Measurements from ENCODE around the gene RBM17. TPM values are rescaled to one million over a fixed set of nuclear protein-coding genes. Genes with fewer than 3 reads are reported as not detected.

RBM17 gene
- total RNA-seq, 6 experiments from 2014 or later: 11.9 to 40.6 (median 28.1) TPM

DNA sequence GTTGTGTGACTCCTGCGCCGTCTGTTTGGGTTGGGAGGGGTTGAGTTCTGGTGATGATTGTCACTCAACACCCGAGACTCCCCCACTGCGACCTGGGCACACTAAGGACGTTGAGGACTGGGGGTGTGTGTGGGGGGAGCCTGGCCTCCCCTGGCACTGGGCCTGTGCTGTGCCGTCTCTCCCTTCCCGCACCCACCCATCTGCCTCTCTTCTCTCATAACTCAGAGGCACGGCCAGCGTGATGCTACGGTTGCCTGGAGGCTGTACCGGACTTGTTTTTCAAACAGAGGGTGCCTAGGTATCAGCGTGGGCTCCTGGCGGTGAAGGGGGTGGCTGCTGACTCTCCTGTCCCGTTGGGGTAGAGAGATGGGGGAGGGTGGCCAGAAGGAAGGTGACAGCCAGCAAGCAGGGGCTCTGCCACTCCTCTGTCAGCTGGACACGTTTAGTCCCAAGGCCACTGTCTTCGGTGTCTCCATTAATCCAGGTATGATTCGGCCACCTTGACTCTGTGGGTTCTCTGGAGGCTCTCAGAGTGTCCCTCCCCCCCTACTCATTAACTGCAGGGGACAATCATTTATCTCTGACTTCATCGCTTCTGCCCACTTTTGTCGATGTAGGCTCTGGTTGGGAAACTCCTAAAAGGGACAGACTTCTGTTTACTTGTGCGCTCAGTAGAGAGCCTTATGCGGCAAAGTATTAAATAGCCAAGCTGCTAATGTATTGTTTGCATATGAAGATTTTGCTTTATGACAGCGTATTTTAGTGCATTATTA, 57.4 kb downstream of the RBM17 start:
- TF ChIP-seq POLR2A (IDR thresholded peaks at IDR 0.05): no peak
- TF ChIP-seq, protein P1, sequence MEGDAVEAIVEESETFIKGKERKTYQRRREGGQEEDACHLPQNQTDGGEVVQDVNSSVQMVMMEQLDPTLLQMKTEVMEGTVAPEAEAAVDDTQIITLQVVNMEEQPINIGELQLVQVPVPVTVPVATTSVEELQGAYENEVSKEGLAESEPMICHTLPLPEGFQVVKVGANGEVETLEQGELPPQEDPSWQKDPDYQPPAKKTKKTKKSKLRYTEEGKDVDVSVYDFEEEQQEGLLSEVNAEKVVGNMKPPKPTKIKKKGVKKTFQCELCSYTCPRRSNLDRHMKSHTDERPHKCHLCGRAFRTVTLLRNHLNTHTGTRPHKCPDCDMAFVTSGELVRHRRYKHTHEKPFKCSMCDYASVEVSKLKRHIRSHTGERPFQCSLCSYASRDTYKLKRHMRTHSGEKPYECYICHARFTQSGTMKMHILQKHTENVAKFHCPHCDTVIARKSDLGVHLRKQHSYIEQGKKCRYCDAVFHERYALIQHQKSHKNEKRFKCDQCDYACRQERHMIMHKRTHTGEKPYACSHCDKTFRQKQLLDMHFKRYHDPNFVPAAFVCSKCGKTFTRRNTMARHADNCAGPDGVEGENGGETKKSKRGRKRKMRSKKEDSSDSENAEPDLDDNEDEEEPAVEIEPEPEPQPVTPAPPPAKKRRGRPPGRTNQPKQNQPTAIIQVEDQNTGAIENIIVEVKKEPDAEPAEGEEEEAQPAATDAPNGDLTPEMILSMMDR (IDR thresholded peaks at IDR 0.05): no peak
- intact Hi-C loops (cut with DNase I): no loop called here
- 50% methylated on average over 8 of the region's 22 CpGs for WGBS (ENCODE audit: insufficient coverage, low coverage, low lambda C conversion rate, missing lambda C conversion rate)
- Histone ChIP-seq H3K4me1 (peaks cover 0 to 3% (median 0%) of the 10 kb centered on the region in 4 donors), H3K4me3 (peak overlapping the region in 1 of 3 donors; percentile 79), H3K9me3 (no peaks in the 10 kb centered on the region), H3K27me3 (no peaks in the 10 kb centered on the region), H3K36me3 (no peaks in the 10 kb centered on the region), H3K27ac (no peak overlapping the region)
- no peak for DNase-seq
- no peak for ATAC-seq

DNA sequence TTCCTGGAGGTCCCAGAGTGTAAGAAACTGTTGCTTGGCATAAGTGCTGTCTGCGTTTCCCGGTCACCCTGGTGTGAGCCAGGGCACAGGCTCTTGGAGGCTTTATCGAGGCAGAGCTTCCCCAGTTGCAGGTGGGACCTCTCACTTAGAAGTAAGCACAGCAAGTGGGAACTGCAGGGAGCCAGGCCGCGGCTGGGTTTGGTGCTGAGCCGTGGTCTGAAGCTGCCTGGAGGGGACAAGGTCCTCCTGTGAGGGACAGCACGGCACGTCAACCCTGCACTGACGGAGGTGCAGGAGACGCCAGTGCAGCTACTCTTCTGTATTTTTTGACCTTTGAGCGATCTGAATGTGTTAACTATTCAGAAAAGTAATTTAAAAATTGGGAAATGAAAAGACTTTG, 58.1 kb downstream of the RBM17 start:
- Histone ChIP-seq H3K4me1 (peaks cover 0 to under 1% (median 0%) of the 10 kb centered on the region in 4 donors), H3K36me3 (no peaks in the 10 kb centered on the region), H3K4me3 (no peak overlapping the region), H3K27ac (no peak overlapping the region), H3K9me3 (no peaks in the 10 kb centered on the region), H3K27me3 (no peaks in the 10 kb centered on the region)
- ATAC-seq (no peak), DNase-seq (no peak)
- TF ChIP-seq, protein P1 (IDR thresholded peaks at IDR 0.05): no peak
- TF ChIP-seq POLR2A (IDR thresholded peaks at IDR 0.05): no peak
- WGBS (ENCODE audit: insufficient coverage, low coverage, low lambda C conversion rate, missing lambda C conversion rate): 49% methylated on average over 3 of the region's 11 CpGs
- intact Hi-C loops (cut with DNase I): no loop called here

DNA sequence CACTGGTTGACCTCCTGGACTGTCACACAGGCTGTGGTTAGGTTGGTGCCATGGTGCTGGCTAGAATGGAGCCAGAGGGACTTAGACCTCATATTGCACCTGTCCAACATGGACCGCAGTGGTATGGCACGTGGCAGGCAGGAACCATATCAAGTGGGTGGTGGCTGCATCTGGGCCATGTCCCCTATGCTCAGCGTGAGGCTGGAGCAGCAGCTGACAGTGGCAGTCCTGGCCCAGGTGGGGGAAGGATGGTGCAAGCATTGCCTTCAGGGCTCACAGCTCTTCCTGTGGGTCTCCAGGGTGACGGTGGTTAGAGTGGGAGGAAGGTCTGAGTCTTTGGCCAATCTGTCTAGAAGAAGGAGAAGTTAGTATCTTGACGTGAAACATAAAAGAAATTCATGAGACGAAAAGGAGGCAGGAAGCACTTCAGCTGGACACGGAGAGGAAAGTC, 59.4 kb downstream of the RBM17 start:
- H3K9me3 ChIP-seq: no peaks in the 10 kb centered on the region
- TF ChIP-seq, protein P1 (IDR thresholded peaks at IDR 0.05): no peak
- no peak for TF ChIP-seq POLR2A (IDR thresholded peaks at IDR 0.05)
- DNase-seq: peak in 1 of 3 donors; percentile 62
- H3K27ac ChIP-seq: no peak overlapping the region
- H3K27me3 ChIP-seq: no peaks in the 10 kb centered on the region
- WGBS (ENCODE audit: insufficient coverage, low coverage, low lambda C conversion rate, missing lambda C conversion rate): 51% methylated on average over 5 of the region's 7 CpGs
- no peak overlapping the region for H3K4me3 ChIP-seq
- intact Hi-C loops (cut with DNase I): no loop called here
- H3K4me1 ChIP-seq: no peaks in the 10 kb centered on the region
- ATAC-seq: no peak
- no peaks in the 10 kb centered on the region for H3K36me3 ChIP-seq

DNA sequence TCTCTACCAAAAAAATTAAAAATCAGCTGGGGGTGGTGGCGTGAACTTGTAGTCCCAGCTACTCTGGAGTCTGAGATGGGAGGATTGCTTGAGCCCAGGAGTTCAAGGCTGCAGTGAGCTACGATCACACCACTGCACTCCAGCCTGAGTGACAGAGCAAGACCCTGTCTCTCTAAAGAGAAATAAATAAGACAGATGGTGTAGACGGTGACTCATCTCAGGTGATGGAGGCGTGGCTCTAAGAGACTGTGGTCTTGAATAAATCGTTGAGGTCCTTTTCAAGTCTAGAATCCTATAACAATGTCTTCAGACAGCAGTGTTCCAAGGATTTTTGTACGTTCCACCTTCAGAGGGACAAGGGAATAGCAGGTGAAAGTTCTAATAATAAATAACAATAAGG, 60.1 kb downstream of the RBM17 start:
- WGBS (ENCODE audit: insufficient coverage, low coverage, low lambda C conversion rate, missing lambda C conversion rate): 81% methylated on average over 4 of the region's 6 CpGs
- H3K36me3 ChIP-seq: no peaks in the 10 kb centered on the region
- TF ChIP-seq, protein P1 (IDR thresholded peaks at IDR 0.05): no peak
- no peak for TF ChIP-seq POLR2A (IDR thresholded peaks at IDR 0.05)
- no peak overlapping the region for H3K4me3 ChIP-seq
- no peaks in the 10 kb centered on the region for H3K4me1 ChIP-seq
- H3K27ac ChIP-seq: no peak overlapping the region
- no peak for DNase-seq
- no peaks in the 10 kb centered on the region for H3K9me3 ChIP-seq
- ATAC-seq: no peak
- intact Hi-C loops (cut with DNase I): no loop called here
- H3K27me3 ChIP-seq: no peaks in the 10 kb centered on the region
